Heart right ventricle (tissue), 16 donors: Measurements from ENCODE around the gene RANBP10. TPM values are rescaled to one million over a fixed set of nuclear protein-coding genes. Genes with fewer than 3 reads are reported as not detected.

Experiments
- ATAC-seq, 8 donors: fragments of 200-7000 bp; cut with Tn5 transposase; one replicate each; pipeline ENCODE4 v1.9.1; 2020; ENCODE audit warnings: mild to moderate bottlenecking in 8 of 8, moderate library complexity in 8 of 8, moderate number of reproducible peaks in 1 of 8
- DNase-seq, 2 donors: peaks; one replicate each; pipeline ENCODE4 v3.0.0-alpha.2; 2020
- H3K27ac ChIP-seq, 10 donors: fragments of 200-600 bp; sonication (generic) in 2 of 10; one replicate each; pipeline versions ENCODE4 v1.5.0 to v1.8.0; 2020 to 2022; ENCODE audit warnings: mild to moderate bottlenecking in 3 of 10
- H3K27me3 ChIP-seq, 7 donors: fragments of 200-600 bp; one replicate each; pipeline ENCODE4 v1.8.0; 2021 to 2022; ENCODE audit warnings: mild to moderate bottlenecking in 2 of 7
- H3K36me3 ChIP-seq, 9 donors: fragments of 200-600 bp; sonication (generic) in 1 of 9; one replicate each; pipeline versions ENCODE4 v1.5.0 to v1.8.0; 2020 to 2022; ENCODE audit warnings: mild to moderate bottlenecking in 2 of 9
- H3K4me1 ChIP-seq, 9 donors: fragments of 200-600 bp; sonication (generic) in 1 of 9; one replicate each; pipeline versions ENCODE4 v1.5.0 to v1.8.0; 2020 to 2022; ENCODE audit warnings: mild to moderate bottlenecking in 4 of 9
- H3K4me3 ChIP-seq, 10 donors: fragments of 200-600 bp; sonication (generic) in 2 of 10; one replicate each; pipeline versions ENCODE4 v1.5.0 to v1.8.0; 2020 to 2022; ENCODE audit warnings: mild to moderate bottlenecking in 7 of 10, moderate library complexity in 2 of 10
- H3K9me3 ChIP-seq, 11 donors: fragments of 200-600 bp in 10 of 11; sonication (generic) in 2 of 11; one replicate each; pipeline versions ENCODE4 v1.5.0 to v1.8.0; 2013 to 2022; ENCODE audit warnings: mild to moderate bottlenecking in 2 of 11, control low read depth in 1 of 11, moderate library complexity in 1 of 11
- WGBS, 2 donors: extraction: QIAGEN DNeasy Blood & Tissue Kit; methylation state at CpG; one replicate each; pipeline ENCODE4 v1.1.7; 2013; ENCODE audit warnings: inconsistent platforms in 1 of 2; 5-methylcytosine and 5-hydroxymethylcytosine counted together
- intact Hi-C, 10 donors: fragments of 100-400 bp; cut with DNase I; formaldehyde crosslinking; loops; one replicate each; pipeline versions ENCODE4 v1.11.1 to v1.14.2; 2022
- polyA plus RNA-seq, 2 donors: library from polyadenylated mRNA; stranded (reverse); fragments of 200-250 nt; gene quantifications; one replicate each; pipeline ENCODE4 v1.2.3, GENCODE V29; 2013
- total RNA-seq, 10 donors: library from RNA; stranded (reverse); fragmentation: NEBNext Ultra II Directional in 3 of 10; extraction: Animal tissue kit (Norgen Biotek cat#: 25700) in 3 of 10; gene quantifications; one replicate each; pipeline versions ENCODE4 v1.2.1 to v1.2.4, GENCODE V29; 2021 to 2023
- TF ChIP-seq, protein P1 (sequence below), 9 donors: fragments of 200-600 bp; sonication (generic) in 2 of 9; IDR thresholded peaks; one replicate each; pipeline versions ENCODE4 v1.5.0 to v1.8.0; 2021 to 2022; ENCODE audit warnings: antibody characterized with exemption in 9 of 9, mild to moderate bottlenecking in 5 of 9, moderate library complexity in 1 of 9
- donor health status: Arrhythmogenic right ventricular cardiomyopathy.
- donor health status: ischemic (EF 13 %, LVEDD 7.1; RV severe dilation, severe dysfunction).
- donor health status: healthy with polysubstance abuse.
- donor health status: DM: no; HTN: yes; CAD: no.
- donor health status: DM: no; HTN: no; CAD: no.
- donor health status: ischemic (EF 25% LVEDD 6.9; RV normal size, moderate dysfunction).
- donor health status: ischemic (EF 25% LVEDD 5.7; RV mildly dilated, moderate dysfunction).
- donor health status: healthy.
- donor health status: DM: yes; HTN: yes; CAD: no.
- donor health status: Ischemic cardiomyopathy.
- donor health status: ischemic (EF 35%, LVEDD 5.7; RV mildly dilated, moderate dysfunction).
- donor health status: nonischemic (EF 11% LVEDD 7.7; RV severe dilation, severe dysfunction).
- donor health status: DM: yes; HTN: yes; CAD: no.
- donor health status: PGD.
- donor health status: ischemic (EF 29% LVEDD 5.4; RV normal size, mild dysfunction).
- donor health status: nonischemic (EF 23%, LVEDD 6.1; RV moderate dilation, normal function).

Gene RANBP10
- total and polyA plus RNA-seq, 12 donors, result 6.4 to 21.6 (median 13.4) TPM

- H3K9me3 ChIP-seq, result no peaks in the 10 kb centered on the region
- no peak overlapping the region for H3K4me3 ChIP-seq
- TF ChIP-seq, protein P1, sequence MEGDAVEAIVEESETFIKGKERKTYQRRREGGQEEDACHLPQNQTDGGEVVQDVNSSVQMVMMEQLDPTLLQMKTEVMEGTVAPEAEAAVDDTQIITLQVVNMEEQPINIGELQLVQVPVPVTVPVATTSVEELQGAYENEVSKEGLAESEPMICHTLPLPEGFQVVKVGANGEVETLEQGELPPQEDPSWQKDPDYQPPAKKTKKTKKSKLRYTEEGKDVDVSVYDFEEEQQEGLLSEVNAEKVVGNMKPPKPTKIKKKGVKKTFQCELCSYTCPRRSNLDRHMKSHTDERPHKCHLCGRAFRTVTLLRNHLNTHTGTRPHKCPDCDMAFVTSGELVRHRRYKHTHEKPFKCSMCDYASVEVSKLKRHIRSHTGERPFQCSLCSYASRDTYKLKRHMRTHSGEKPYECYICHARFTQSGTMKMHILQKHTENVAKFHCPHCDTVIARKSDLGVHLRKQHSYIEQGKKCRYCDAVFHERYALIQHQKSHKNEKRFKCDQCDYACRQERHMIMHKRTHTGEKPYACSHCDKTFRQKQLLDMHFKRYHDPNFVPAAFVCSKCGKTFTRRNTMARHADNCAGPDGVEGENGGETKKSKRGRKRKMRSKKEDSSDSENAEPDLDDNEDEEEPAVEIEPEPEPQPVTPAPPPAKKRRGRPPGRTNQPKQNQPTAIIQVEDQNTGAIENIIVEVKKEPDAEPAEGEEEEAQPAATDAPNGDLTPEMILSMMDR (IDR thresholded peaks at IDR 0.05), result no peak
- no peak overlapping the region for H3K27ac ChIP-seq
- DNase-seq (no peak), ATAC-seq (no peak)
- intact Hi-C loops, result no loop called here
- 73 to 75% methylated on average over 4 of the region's 4 CpGs for WGBS, 2 donors
- peaks cover 0 to 75% (median 25%) of the 10 kb centered on the region in 9 donors for H3K36me3 ChIP-seq
- no peaks in the 10 kb centered on the region for H3K27me3 ChIP-seq
- H3K4me1 ChIP-seq, result no peaks in the 10 kb centered on the region
Measured at GRCh38 chr16:67741118-67741517, 65.2 kb downstream of the RANBP10 start.

DNA sequence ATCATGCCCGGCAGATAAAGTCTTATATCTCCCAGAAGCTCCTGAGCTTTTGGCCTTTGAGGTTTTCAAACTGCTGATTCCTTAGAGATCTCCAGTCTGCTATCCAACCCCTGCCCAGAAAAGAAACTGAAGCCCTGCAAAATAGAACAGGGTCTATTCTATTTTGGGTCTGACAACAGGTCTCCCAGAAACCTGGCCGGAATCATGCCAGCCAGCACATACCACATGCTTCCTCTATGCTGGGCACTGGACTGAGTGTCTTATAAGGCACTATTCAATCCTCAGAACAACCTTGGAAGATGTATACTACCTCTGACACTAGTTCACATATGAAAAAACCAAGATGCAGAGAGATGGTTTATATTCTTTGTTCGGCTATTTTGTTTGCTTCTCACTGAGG, 66.0 kb downstream of the RANBP10 start:
- ATAC-seq, result no peak
- Histone ChIP-seq H3K4me1 (no peaks in the 10 kb centered on the region), H3K36me3 (peaks cover 0 to 81% (median 25%) of the 10 kb centered on the region in 9 donors), H3K27me3 (no peaks in the 10 kb centered on the region), H3K9me3 (no peaks in the 10 kb centered on the region), H3K4me3 (no peak overlapping the region), H3K27ac (no peak overlapping the region)
- TF ChIP-seq, protein P1 (IDR thresholded peaks at IDR 0.05), result no peak
- DNase-seq, result no peak
- intact Hi-C loops, result no loop called here
- 86 to 92% methylated on average over 3 of the region's 3 CpGs for WGBS, 2 donors

- H3K27ac ChIP-seq, result no peak overlapping the region
Measured at GRCh38 chr16:67736858-67737257, 69.5 kb downstream of the RANBP10 start.

GRCh38 chr16:67734731-67735201, 71.6 kb downstream of the RANBP10 start:
- H3K4me1 ChIP-seq, result no peaks in the 10 kb centered on the region
- no peak overlapping the region for H3K27ac ChIP-seq
- no peak for DNase-seq
- ATAC-seq, result peak in 2 of 8 donors; percentile 14 to 28
- intact Hi-C loops, result loop anchor here in 2 of 10 donors (5.0 to 10.0 kb wide), 2 partner anchors 38 to 60 kb away; no protein-coding TSS in a partner anchor
- H3K9me3 ChIP-seq, result no peaks in the 10 kb centered on the region
- WGBS, 2 donors, result 89 to 94% methylated on average over 9 of the region's 9 CpGs
- H3K36me3 ChIP-seq, result peaks cover 0 to 87% (median 26%) of the 10 kb centered on the region in 9 donors
- no peak overlapping the region for H3K4me3 ChIP-seq
- H3K27me3 ChIP-seq, result no peaks in the 10 kb centered on the region
- TF ChIP-seq, protein P1 (IDR thresholded peaks at IDR 0.05), result no peak

More at GRCh38 chr16:67736858-67737257, 69.5 kb downstream of the RANBP10 start:
- Histone ChIP-seq H3K36me3 (peaks cover 0 to 87% (median 6%) of the 10 kb centered on the region in 9 donors), H3K9me3 (no peaks in the 10 kb centered on the region), H3K27me3 (no peaks in the 10 kb centered on the region), H3K4me1 (no peaks in the 10 kb centered on the region), H3K4me3 (no peak overlapping the region)
- ATAC-seq (no peak), DNase-seq (no peak)
- intact Hi-C loops, result loop anchor here in 2 of 10 donors (5.0 to 10.0 kb wide), 2 partner anchors 35 to 58 kb away; no protein-coding TSS in a partner anchor
- WGBS, 2 donors, result 90 to 95% methylated on average over 3 to 4 of the region's 4 CpGs
- TF ChIP-seq, protein P1 (IDR thresholded peaks at IDR 0.05), result no peak
